ENCODE results near the gene HIBCH. TPM values are rescaled to one million over a fixed set of nuclear protein-coding genes. Genes with fewer than 3 reads are reported as not detected.

Gene HIBCH
- total RNA-seq, 1 donor from 2014 or later, result 22.0 TPM

DNA sequence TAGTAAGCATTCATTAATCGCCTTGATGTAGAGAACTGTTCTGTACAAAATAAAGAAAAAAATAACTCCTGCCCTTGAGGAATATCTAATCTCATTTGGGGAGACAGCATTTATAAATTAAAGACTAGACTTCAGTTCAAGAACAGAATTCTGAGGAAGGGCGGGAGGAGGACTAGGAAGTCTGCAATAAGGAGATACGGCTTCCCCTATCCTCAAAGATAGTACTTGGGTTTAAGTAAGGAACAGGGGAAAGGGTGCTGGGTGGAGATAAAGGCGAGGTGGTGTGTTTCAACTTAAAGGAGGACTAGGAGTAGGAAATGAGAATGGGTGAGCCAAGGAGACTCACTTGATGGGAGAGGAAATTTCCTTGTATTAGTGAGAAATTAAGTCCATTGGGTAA is 135.2 kb downstream of the HIBCH start:
- DNase-seq, result no peak
- TF ChIP-seq, protein P1, sequence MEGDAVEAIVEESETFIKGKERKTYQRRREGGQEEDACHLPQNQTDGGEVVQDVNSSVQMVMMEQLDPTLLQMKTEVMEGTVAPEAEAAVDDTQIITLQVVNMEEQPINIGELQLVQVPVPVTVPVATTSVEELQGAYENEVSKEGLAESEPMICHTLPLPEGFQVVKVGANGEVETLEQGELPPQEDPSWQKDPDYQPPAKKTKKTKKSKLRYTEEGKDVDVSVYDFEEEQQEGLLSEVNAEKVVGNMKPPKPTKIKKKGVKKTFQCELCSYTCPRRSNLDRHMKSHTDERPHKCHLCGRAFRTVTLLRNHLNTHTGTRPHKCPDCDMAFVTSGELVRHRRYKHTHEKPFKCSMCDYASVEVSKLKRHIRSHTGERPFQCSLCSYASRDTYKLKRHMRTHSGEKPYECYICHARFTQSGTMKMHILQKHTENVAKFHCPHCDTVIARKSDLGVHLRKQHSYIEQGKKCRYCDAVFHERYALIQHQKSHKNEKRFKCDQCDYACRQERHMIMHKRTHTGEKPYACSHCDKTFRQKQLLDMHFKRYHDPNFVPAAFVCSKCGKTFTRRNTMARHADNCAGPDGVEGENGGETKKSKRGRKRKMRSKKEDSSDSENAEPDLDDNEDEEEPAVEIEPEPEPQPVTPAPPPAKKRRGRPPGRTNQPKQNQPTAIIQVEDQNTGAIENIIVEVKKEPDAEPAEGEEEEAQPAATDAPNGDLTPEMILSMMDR (IDR thresholded peaks at IDR 0.05; ENCODE audit: partially characterized antibody, unreplicated experiment), result no peak
- Mint-ChIP-seq H3K4me3 (ENCODE audit: unreplicated experiment) (no peak overlapping the region), H3K9me3 (ENCODE audit: unreplicated experiment) (peaks cover 2% of the 10 kb centered on the region), H3K4me1 (ENCODE audit: low read depth, unreplicated experiment) (peaks cover 4% of the 10 kb centered on the region), H3K27ac (ENCODE audit: unreplicated experiment) (no peak overlapping the region), H3K27me3 (ENCODE audit: unreplicated experiment) (peaks cover 7% of the 10 kb centered on the region), H3K36me3 (ENCODE audit: unreplicated experiment) (no peaks in the 10 kb centered on the region)

DNA sequence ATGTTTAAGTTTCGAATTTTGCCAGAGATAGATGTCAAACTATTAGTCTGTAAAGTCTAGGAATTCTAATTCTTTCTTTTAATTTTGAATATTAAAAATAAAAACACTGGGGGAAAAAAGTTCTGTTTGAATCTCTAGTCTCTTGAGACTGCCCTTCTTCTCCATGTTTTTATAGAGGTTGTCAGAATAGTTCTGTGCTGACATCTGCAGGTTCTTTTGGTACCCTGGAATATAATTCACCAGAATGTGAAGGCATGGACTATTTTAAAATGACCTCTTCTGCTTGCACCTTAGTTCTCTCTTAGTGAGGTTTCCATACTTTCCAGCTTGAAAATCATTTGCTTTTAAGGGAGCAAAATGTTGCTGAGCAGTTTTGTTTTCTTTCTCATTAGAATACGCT is 136.1 kb downstream of the HIBCH start:
- Mint-ChIP-seq H3K36me3 (ENCODE audit: unreplicated experiment) (no peaks in the 10 kb centered on the region), H3K9me3 (ENCODE audit: unreplicated experiment) (peaks cover 2% of the 10 kb centered on the region), H3K4me3 (ENCODE audit: unreplicated experiment) (no peak overlapping the region), H3K27me3 (ENCODE audit: unreplicated experiment) (peaks cover 7% of the 10 kb centered on the region), H3K27ac (ENCODE audit: unreplicated experiment) (no peak overlapping the region), H3K4me1 (ENCODE audit: low read depth, unreplicated experiment) (peaks cover 5% of the 10 kb centered on the region)
- DNase-seq, result no peak
- TF ChIP-seq, protein P1 (IDR thresholded peaks at IDR 0.05; ENCODE audit: partially characterized antibody, unreplicated experiment), result no peak

DNA sequence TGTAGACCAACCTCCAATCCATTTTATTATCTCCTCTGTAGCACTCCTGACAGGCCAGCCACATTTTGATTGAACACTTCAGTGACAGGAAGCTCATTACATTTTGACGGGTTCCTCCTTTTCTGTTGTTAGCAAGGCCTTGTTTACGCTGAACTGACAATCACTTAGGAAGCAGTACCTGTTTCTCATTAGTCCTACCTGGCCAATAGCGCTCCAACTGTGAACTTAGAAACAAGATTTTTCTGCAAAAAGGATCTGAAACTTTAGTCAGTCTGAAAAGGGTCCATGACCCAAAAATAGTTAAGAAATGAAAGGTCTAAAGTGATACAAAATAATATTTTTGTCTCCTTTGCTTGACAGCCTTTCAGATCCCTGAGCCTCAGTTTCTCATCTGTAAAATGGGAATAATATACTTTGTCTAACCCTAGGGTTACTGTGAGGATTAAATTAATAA is 137.5 kb downstream of the HIBCH start:
- Mint-ChIP-seq H3K4me1 (ENCODE audit: low read depth, unreplicated experiment) (peaks cover 5% of the 10 kb centered on the region), H3K27me3 (ENCODE audit: unreplicated experiment) (peaks cover 7% of the 10 kb centered on the region), H3K9me3 (ENCODE audit: unreplicated experiment) (peaks cover 4% of the 10 kb centered on the region), H3K36me3 (ENCODE audit: unreplicated experiment) (no peaks in the 10 kb centered on the region), H3K27ac (ENCODE audit: unreplicated experiment) (no peak overlapping the region), H3K4me3 (ENCODE audit: unreplicated experiment) (no peak overlapping the region)
- TF ChIP-seq, protein P1 (IDR thresholded peaks at IDR 0.05; ENCODE audit: partially characterized antibody, unreplicated experiment), result no peak
- no peak for DNase-seq

DNA sequence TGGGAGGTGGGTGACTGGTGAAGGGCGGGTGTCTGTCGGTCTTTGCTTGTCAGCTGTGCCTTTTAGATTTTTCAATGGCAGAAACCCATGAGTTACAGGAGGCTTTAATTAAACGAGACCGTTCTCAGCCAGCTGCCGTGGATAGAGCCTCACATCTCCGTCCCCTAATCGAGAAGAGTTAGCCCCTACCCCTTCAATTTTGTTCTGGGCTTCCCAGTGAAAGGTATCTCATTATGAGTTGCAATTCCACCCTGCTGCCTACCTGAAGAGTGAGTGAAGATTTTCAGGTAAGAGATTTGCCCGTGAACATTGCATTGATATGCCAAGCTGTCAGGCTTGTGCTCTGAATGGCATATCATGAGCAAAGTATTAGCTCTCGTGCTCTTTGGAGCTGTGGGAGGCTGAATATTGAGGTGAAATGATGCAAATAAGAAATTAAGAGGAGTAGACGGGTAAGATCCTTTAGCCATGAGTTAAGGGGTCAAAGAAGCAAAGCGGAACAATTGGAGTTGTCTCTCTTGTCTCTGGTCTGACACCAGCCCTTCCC is 138.4 kb downstream of the HIBCH start:
- DNase-seq, result no peak
- Mint-ChIP-seq H3K9me3 (ENCODE audit: unreplicated experiment) (peaks cover 4% of the 10 kb centered on the region), H3K4me3 (ENCODE audit: unreplicated experiment) (peak overlapping the region; percentile 82), H3K36me3 (ENCODE audit: unreplicated experiment) (no peaks in the 10 kb centered on the region), H3K27ac (ENCODE audit: unreplicated experiment) (peak overlapping the region; percentile 77), H3K4me1 (ENCODE audit: low read depth, unreplicated experiment) (peaks cover 5% of the 10 kb centered on the region), H3K27me3 (ENCODE audit: unreplicated experiment) (peaks cover 7% of the 10 kb centered on the region)
- TF ChIP-seq, protein P1 (IDR thresholded peaks at IDR 0.05; ENCODE audit: partially characterized antibody, unreplicated experiment), result no peak

DNA sequence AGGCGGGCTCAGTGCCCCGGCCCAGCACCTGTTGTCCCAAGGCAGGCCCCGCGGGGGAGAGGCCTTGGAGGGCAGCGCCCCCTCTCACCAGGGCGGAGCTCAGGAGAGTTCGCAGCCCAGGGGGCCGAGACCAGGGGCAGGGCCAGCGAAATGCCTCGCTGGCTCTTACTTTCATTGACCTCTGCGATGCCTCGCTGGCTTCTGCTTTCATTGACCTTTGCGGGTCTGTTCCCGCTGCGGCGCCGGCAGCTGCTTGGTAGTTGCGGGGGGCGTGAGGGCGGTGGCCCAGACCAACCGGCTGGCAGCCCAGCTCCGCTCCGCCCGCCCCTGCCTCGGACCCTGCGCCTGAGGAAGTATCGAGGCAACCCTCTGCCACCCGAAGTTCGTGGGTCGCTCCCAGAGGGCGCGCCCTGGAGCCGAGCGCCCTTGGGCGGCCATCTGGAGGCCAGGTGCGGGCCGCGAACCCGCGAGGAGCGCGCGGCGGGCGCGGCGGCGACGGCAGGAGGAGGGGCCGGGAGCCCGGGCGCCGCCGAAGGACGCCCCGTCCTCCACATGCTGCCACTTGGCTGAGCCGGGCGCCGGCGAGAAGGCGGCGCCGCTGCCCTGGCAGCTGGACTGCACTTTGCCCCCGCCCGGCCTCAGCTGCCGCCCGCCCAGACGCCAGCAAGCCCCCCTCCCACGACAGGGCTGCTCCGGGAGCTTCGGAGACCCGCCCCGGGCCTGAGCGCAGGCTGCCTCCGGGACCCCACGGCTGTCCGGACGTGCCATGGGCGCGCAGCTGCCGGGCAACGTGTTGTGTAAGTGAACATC is 139.1 kb downstream of the HIBCH start:
- Mint-ChIP-seq H3K27ac (ENCODE audit: unreplicated experiment) (peak overlapping the region; percentile 77), H3K9me3 (ENCODE audit: unreplicated experiment) (peaks cover 4% of the 10 kb centered on the region), H3K4me3 (ENCODE audit: unreplicated experiment) (peak overlapping the region; percentile 82), H3K27me3 (ENCODE audit: unreplicated experiment) (peaks cover 7% of the 10 kb centered on the region), H3K36me3 (ENCODE audit: unreplicated experiment) (no peaks in the 10 kb centered on the region), H3K4me1 (ENCODE audit: low read depth, unreplicated experiment) (peaks cover 5% of the 10 kb centered on the region)
- peak; percentile 69 for DNase-seq
- TF ChIP-seq, protein P1 (IDR thresholded peaks at IDR 0.05; ENCODE audit: partially characterized antibody, unreplicated experiment), result peak; percentile 44

All from glutamatergic neuron (in vitro differentiated cells).